ENCODE data around the gene CACNA1G. TPM values are rescaled to one million over a fixed set of nuclear protein-coding genes. Genes with fewer than 3 reads are reported as not detected.

Gene CACNA1G
- total RNA-seq, 1 experiment from 2014 or later, result 6.7 TPM

DNA sequence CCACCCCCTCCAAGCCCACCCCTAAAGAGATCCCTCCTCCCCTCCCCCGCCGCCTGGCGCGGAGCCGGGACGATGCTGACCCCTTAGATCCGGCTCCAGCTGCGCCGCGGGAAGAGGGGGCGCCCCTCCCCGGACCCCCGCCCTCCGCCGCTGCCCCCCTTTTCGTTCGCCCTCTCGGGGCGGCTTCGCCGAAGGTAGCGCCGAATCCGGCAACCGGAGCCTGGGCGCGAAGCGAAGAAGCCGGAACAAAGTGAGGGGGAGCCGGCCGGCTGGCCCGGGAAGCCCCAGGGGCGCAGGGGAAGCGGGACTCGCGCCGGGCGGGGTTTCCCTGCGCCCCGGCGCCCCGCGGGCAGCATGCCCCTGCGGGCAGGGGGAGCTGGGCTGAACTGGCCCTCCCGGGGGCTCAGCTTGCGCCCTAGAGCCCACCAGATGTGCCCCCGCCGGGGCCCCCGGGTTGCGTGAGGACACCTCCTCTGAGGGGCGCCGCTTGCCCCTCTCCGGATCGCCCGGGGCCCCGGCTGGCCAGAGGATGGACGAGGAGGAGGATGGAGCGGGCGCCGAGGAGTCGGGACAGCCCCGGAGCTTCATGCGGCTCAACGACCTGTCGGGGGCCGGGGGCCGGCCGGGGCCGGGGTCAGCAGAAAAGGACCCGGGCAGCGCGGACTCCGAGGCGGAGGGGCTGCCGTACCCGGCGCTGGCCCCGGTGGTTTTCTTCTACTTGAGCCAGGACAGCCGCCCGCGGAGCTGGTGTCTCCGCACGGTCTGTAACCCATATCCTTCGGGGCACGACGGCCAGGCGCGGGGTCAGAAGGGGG lies 623 bp downstream of the CACNA1G start (continued):
- TF ChIP-seq, protein P1, sequence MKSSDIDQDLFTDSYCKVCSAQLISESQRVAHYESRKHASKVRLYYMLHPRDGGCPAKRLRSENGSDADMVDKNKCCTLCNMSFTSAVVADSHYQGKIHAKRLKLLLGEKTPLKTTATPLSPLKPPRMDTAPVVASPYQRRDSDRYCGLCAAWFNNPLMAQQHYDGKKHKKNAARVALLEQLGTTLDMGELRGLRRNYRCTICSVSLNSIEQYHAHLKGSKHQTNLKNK (CRISPR knock-in tag; IDR thresholded peaks at IDR 0.05), result no peak
- TF ChIP-seq NFATC4 (CRISPR knock-in tag; IDR thresholded peaks at IDR 0.05), result no peak
- TF ChIP-seq ZNF416 (CRISPR knock-in tag; IDR thresholded peaks at IDR 0.05), result no peak

DNA sequence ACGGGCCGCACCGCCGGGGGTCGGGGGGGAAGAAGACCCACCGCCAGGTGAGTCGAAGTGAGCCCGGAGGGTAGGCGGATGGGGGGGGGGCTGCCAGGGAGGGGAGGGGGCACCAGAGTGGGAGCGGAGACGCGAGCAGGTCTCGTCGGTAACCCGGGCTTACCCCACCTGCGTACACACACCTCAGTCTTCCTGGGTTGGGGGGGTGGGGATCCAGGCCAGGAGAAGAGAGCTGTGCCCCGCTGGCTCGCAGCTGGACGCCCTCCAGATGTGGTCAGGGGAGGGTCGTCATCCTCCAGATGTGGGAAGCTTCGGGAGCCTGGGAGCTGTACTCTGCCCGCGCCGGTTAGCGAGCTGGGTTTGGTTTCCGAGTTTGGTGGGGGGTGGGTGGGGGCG lies 1.2 kb downstream of the CACNA1G start:
- ATAC-seq (no peak), DNase-seq (ENCODE audit: low spot score) (no peak)
- POLR2A ChIA-PET, result interaction anchor here (2.5 kb wide), 1 partner anchor 11 kb away, joined by 16 read pairs; no protein-coding TSS in a partner anchor
- H3K9me3 Mint-ChIP-seq, result no peaks in the 10 kb centered on the region
- peaks cover 83% of the 10 kb centered on the region for H3K27me3 Mint-ChIP-seq (ENCODE audit: low read depth)
- H3K4me1 Mint-ChIP-seq, result peaks cover 43% of the 10 kb centered on the region
- H3K27ac Mint-ChIP-seq, result no peak overlapping the region
- CTCF ChIA-PET, result interaction anchor here (0.8 to 7.2 kb wide), 10 partner anchors 9 to 165 kb away, joined by 3 to 135 read pairs (median 8); partner anchors contain the start of gene LRRC59
- peak overlapping the region; percentile 67 for H3K4me3 Mint-ChIP-seq
- H3K36me3 Mint-ChIP-seq, result no peaks in the 10 kb centered on the region
- TF ChIP-seq, protein P2, sequence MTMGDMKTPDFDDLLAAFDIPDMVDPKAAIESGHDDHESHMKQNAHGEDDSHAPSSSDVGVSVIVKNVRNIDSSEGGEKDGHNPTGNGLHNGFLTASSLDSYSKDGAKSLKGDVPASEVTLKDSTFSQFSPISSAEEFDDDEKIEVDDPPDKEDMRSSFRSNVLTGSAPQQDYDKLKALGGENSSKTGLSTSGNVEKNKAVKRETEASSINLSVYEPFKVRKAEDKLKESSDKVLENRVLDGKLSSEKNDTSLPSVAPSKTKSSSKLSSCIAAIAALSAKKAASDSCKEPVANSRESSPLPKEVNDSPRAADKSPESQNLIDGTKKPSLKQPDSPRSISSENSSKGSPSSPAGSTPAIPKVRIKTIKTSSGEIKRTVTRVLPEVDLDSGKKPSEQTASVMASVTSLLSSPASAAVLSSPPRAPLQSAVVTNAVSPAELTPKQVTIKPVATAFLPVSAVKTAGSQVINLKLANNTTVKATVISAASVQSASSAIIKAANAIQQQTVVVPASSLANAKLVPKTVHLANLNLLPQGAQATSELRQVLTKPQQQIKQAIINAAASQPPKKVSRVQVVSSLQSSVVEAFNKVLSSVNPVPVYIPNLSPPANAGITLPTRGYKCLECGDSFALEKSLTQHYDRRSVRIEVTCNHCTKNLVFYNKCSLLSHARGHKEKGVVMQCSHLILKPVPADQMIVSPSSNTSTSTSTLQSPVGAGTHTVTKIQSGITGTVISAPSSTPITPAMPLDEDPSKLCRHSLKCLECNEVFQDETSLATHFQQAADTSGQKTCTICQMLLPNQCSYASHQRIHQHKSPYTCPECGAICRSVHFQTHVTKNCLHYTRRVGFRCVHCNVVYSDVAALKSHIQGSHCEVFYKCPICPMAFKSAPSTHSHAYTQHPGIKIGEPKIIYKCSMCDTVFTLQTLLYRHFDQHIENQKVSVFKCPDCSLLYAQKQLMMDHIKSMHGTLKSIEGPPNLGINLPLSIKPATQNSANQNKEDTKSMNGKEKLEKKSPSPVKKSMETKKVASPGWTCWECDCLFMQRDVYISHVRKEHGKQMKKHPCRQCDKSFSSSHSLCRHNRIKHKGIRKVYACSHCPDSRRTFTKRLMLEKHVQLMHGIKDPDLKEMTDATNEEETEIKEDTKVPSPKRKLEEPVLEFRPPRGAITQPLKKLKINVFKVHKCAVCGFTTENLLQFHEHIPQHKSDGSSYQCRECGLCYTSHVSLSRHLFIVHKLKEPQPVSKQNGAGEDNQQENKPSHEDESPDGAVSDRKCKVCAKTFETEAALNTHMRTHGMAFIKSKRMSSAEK (CRISPR knock-in tag; IDR thresholded peaks at IDR 0.05; ENCODE audit: borderline replicate concordance), result no peak
- TF ChIP-seq OVOL2 (CRISPR knock-in tag; IDR thresholded peaks at IDR 0.05; ENCODE audit: borderline replicate concordance) (no peak), TEAD1 (CRISPR knock-in tag; IDR thresholded peaks at IDR 0.05) (no peak), NR1H2 (CRISPR knock-in tag; IDR thresholded peaks at IDR 0.05) (no peak), SOX15 (CRISPR knock-in tag; IDR thresholded peaks at IDR 0.05) (no peak), TCF7 (CRISPR knock-in tag; IDR thresholded peaks at IDR 0.05; ENCODE audit: low read depth) (no peak), RORB (CRISPR knock-in tag; IDR thresholded peaks at IDR 0.05) (no peak)
- TF ChIP-seq, protein P3, sequence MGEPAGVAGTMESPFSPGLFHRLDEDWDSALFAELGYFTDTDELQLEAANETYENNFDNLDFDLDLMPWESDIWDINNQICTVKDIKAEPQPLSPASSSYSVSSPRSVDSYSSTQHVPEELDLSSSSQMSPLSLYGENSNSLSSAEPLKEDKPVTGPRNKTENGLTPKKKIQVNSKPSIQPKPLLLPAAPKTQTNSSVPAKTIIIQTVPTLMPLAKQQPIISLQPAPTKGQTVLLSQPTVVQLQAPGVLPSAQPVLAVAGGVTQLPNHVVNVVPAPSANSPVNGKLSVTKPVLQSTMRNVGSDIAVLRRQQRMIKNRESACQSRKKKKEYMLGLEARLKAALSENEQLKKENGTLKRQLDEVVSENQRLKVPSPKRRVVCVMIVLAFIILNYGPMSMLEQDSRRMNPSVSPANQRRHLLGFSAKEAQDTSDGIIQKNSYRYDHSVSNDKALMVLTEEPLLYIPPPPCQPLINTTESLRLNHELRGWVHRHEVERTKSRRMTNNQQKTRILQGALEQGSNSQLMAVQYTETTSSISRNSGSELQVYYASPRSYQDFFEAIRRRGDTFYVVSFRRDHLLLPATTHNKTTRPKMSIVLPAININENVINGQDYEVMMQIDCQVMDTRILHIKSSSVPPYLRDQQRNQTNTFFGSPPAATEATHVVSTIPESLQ (CRISPR knock-in tag; IDR thresholded peaks at IDR 0.05), result no peak
- TF ChIP-seq, protein P4, sequence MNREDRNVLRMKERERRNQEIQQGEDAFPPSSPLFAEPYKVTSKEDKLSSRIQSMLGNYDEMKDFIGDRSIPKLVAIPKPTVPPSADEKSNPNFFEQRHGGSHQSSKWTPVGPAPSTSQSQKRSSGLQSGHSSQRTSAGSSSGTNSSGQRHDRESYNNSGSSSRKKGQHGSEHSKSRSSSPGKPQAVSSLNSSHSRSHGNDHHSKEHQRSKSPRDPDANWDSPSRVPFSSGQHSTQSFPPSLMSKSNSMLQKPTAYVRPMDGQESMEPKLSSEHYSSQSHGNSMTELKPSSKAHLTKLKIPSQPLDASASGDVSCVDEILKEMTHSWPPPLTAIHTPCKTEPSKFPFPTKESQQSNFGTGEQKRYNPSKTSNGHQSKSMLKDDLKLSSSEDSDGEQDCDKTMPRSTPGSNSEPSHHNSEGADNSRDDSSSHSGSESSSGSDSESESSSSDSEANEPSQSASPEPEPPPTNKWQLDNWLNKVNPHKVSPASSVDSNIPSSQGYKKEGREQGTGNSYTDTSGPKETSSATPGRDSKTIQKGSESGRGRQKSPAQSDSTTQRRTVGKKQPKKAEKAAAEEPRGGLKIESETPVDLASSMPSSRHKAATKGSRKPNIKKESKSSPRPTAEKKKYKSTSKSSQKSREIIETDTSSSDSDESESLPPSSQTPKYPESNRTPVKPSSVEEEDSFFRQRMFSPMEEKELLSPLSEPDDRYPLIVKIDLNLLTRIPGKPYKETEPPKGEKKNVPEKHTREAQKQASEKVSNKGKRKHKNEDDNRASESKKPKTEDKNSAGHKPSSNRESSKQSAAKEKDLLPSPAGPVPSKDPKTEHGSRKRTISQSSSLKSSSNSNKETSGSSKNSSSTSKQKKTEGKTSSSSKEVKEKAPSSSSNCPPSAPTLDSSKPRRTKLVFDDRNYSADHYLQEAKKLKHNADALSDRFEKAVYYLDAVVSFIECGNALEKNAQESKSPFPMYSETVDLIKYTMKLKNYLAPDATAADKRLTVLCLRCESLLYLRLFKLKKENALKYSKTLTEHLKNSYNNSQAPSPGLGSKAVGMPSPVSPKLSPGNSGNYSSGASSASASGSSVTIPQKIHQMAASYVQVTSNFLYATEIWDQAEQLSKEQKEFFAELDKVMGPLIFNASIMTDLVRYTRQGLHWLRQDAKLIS (CRISPR knock-in tag; IDR thresholded peaks at IDR 0.05; ENCODE audit: borderline replicate concordance), result no peak
- TF ChIP-seq, protein P5, sequence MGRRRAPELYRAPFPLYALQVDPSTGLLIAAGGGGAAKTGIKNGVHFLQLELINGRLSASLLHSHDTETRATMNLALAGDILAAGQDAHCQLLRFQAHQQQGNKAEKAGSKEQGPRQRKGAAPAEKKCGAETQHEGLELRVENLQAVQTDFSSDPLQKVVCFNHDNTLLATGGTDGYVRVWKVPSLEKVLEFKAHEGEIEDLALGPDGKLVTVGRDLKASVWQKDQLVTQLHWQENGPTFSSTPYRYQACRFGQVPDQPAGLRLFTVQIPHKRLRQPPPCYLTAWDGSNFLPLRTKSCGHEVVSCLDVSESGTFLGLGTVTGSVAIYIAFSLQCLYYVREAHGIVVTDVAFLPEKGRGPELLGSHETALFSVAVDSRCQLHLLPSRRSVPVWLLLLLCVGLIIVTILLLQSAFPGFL (CRISPR knock-in tag; IDR thresholded peaks at IDR 0.05; ENCODE audit: borderline replicate concordance), result no peak
